CD4-positive, alpha-beta T cell (primary cell): ENCODE measurements around the gene CSF1. TPM values are rescaled to one million over a fixed set of nuclear protein-coding genes. Genes with fewer than 3 reads are reported as not detected.

ENCODE experiments used
- ATAC-seq: fragments of 200-7000 bp; cut with Tn5 transposase; one replicate; pipeline ENCODE4 v1.10.0; 2022; ENCODE audit warnings: mild to moderate bottlenecking; ENCODE audit not compliant: poor library complexity
- CTCF ChIA-PET: fragments of 350-600 bp; sonication (Branson Sonifier 250); formaldehyde crosslinking; loops from one replicate; lab custom pipeline; 2021; ENCODE audit warnings: antibody characterized with exemption, inconsistent platforms; lab: Charles Lee
- POLR2A ChIA-PET: fragments of 350-600 bp; sonication (Branson Sonifier 250); formaldehyde crosslinking; loops from one replicate; lab custom pipeline; 2021; ENCODE audit warnings: antibody characterized with exemption, inconsistent platforms; lab: Charles Lee
- DNase-seq, 14 experiments: peaks; one replicate each; pipeline ENCODE4 v3.0.0-alpha.2; 2013 to 2020; ENCODE audit warnings: mixed read lengths in 2 of 14
- H3K27ac ChIP-seq, 2 donors: one replicate each; pipeline versions ENCODE4 v1.5.1 to v1.7.0; 2013; ENCODE audit warnings: low read length in 2 of 2, low read depth in 1 of 2, mild to moderate bottlenecking in 1 of 2
- H3K27me3 ChIP-seq, 2 experiments: 1 replicate in 1 of 2; 2 replicates in 1 of 2; pipeline versions ENCODE4 v1.6.1 to v1.7.0; 2013; ENCODE audit warnings: low read length in 2 of 2, control low read depth in 1 of 2, mild to moderate bottlenecking in 1 of 2, moderate library complexity in 1 of 2; ENCODE audit not compliant: insufficient read depth in 2 of 2, control insufficient read depth in 1 of 2
- H3K36me3 ChIP-seq: one replicate; pipeline ENCODE4 v1.6.1; 2013; ENCODE audit warnings: low read length, control low read depth; ENCODE audit not compliant: insufficient read depth
- H3K4me1 ChIP-seq: one replicate; pipeline ENCODE4 v1.6.1; 2013; ENCODE audit warnings: low read length, control low read depth; ENCODE audit not compliant: insufficient read depth
- H3K4me3 ChIP-seq: one replicate; pipeline ENCODE4 v1.5.1; 2013; ENCODE audit warnings: mild to moderate bottlenecking, low read length, moderate library complexity
- H3K9me3 ChIP-seq, 2 experiments: 1 replicate in 1 of 2; 2 replicates in 1 of 2; pipeline versions ENCODE4 v1.6.1 to v1.7.0; 2013; ENCODE audit warnings: low read length in 2 of 2, mild to moderate bottlenecking in 2 of 2, control low read depth in 1 of 2, moderate library complexity in 1 of 2; ENCODE audit not compliant: control insufficient read depth in 1 of 2, insufficient read depth in 1 of 2
- H3K27ac Mint-ChIP-seq: one replicate; pipeline ENCODE4 v1.8.0; 2020; ENCODE audit warnings: mixed read lengths
- H3K27me3 Mint-ChIP-seq: one replicate; pipeline ENCODE4 v1.8.0; 2021; ENCODE audit warnings: mixed read lengths
- H3K36me3 Mint-ChIP-seq: one replicate; pipeline ENCODE4 v1.8.0; 2021; ENCODE audit warnings: low read depth, mixed read lengths
- H3K4me1 Mint-ChIP-seq: one replicate; pipeline ENCODE4 v1.8.0; 2021; ENCODE audit warnings: low read depth, mixed read lengths
- H3K4me3 Mint-ChIP-seq: one replicate; pipeline ENCODE4 v1.8.0; 2020; ENCODE audit warnings: mild to moderate bottlenecking, mixed read lengths
- H3K9me3 Mint-ChIP-seq: one replicate; pipeline ENCODE4 v1.8.0; 2020; ENCODE audit warnings: mixed read lengths
- intact Hi-C, 2 experiments: fragments of 100-400 bp; cut with DNase I in 1 of 2; cut with micrococcal nuclease in 1 of 2; formaldehyde crosslinking; loops; one replicate each; pipeline versions ENCODE4 v1.15.1 to v1.9.0; 2023 to 2025; cut with DNase I, micrococcal nuclease
- total RNA-seq, 174 experiments: library from RNA in 2 of 174; stranded (reverse) in 2 of 174; gene quantifications; one replicate each; pipeline ENCODE4 v1.2.3 and lab custom pipeline; 2021 to 2026
- TF ChIP-seq, protein P1 (sequence below): fragments of 200-600 bp; IDR thresholded peaks from one replicate; pipeline ENCODE4 v1.8.0; 2022; ENCODE audit warnings: antibody characterized with exemption, mild to moderate bottlenecking

CSF1 gene
- total RNA-seq, 2 experiments from 2014 or later = 6.5 to 6.7 TPM

DNA sequence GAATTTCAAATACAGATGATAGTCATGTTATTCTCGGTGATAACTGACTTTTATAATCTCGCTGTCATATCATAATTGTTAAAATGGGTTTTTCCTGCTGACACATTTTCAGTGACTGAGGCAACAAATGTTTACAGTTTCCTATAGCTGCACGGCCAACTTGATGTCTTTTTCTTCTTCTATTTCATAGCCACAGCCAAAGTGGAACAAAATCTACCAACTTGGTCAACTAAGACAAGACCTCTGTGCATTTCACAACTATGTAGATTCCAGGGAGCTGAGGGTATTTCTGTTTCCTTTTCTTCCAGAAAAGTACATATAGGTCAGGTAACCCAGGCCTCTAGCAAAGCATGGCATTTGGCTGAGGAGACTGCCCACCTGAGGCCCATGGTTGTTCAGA lies 63.5 kb downstream of the CSF1 start:
- POLR2A ChIA-PET = no interaction called here
- no peak overlapping the region for H3K27ac Mint-ChIP-seq
- TF ChIP-seq, protein P1, sequence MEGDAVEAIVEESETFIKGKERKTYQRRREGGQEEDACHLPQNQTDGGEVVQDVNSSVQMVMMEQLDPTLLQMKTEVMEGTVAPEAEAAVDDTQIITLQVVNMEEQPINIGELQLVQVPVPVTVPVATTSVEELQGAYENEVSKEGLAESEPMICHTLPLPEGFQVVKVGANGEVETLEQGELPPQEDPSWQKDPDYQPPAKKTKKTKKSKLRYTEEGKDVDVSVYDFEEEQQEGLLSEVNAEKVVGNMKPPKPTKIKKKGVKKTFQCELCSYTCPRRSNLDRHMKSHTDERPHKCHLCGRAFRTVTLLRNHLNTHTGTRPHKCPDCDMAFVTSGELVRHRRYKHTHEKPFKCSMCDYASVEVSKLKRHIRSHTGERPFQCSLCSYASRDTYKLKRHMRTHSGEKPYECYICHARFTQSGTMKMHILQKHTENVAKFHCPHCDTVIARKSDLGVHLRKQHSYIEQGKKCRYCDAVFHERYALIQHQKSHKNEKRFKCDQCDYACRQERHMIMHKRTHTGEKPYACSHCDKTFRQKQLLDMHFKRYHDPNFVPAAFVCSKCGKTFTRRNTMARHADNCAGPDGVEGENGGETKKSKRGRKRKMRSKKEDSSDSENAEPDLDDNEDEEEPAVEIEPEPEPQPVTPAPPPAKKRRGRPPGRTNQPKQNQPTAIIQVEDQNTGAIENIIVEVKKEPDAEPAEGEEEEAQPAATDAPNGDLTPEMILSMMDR = no peak

DNA sequence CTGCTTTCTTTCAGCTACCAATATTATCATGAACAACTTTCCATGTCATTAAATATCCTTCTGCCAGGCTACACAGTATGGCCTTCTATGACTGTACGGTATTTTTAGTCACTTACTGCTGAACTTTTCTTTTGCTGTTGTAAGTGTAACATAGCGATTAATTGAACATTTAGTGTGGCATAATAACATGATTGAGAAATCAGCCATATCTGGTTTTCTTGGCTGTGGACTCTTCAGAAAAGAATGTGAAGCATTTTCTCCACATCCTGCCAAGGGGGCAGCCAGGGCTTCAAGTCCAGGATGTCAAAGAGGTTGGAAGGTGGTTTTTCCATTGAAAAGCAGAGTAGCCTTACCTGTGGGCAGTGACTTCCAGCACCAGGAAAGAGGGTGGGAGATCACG lies 65.1 kb downstream of the CSF1 start:
- H3K36me3 Mint-ChIP-seq = no peaks in the 10 kb centered on the region

More for the DNA sequence above, 63.5 kb downstream of the CSF1 start:
- Histone ChIP-seq H3K27me3 (no peaks in the 10 kb centered on the region), H3K9me3 (no peaks in the 10 kb centered on the region), H3K36me3 (no peaks in the 10 kb centered on the region), H3K4me1 (no peaks in the 10 kb centered on the region), H3K4me3 (no peak overlapping the region), H3K27ac (no peak overlapping the region)
- ATAC-seq (no peak), DNase-seq (no peak)
- Mint-ChIP-seq H3K4me3 (no peak overlapping the region), H3K4me1 (no peaks in the 10 kb centered on the region), H3K9me3 (no peaks in the 10 kb centered on the region), H3K36me3 (no peaks in the 10 kb centered on the region), H3K27me3 (peaks cover 14% of the 10 kb centered on the region)
- CTCF ChIA-PET = no interaction called here
- intact Hi-C loops = no loop called here

DNA sequence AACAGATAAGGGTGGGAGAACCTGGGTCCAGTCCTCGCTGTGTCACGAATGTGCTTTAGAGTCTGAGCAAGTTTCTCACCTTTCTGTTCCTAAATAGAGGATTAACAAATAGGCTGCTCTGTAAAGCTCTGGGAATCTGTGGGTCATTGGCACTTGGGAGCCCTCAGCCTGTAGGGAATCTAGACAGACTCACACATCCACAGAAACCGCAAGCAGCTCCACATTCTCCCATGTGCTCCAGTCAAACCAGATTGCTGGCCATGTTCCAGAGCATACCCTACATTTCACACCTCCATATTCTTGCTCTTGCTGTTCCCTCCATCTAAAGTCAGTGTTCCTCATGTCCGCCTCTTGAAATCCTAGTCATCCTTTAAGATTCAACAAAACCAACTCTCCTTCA lies 66.1 kb downstream of the CSF1 start:
- Mint-ChIP-seq H3K36me3 (no peaks in the 10 kb centered on the region), H3K27me3 (peaks cover 14% of the 10 kb centered on the region), H3K4me3 (no peak overlapping the region), H3K9me3 (no peaks in the 10 kb centered on the region), H3K4me1 (no peaks in the 10 kb centered on the region), H3K27ac (no peak overlapping the region)
- no peak for DNase-seq
- ATAC-seq = no peak
- TF ChIP-seq, protein P1 = no peak
- intact Hi-C loops = no loop called here
- H3K27ac ChIP-seq = no peak overlapping the region
- POLR2A ChIA-PET = interaction anchor here (0.6 kb wide), 1 partner anchor 27 kb away, joined by 3 read pairs; no protein-coding TSS in a partner anchor
- H3K27me3 ChIP-seq = no peaks in the 10 kb centered on the region
- no peaks in the 10 kb centered on the region for H3K9me3 ChIP-seq
- CTCF ChIA-PET = no interaction called here
- H3K4me1 ChIP-seq = peaks cover 3% of the 10 kb centered on the region
- no peak overlapping the region for H3K4me3 ChIP-seq
- no peaks in the 10 kb centered on the region for H3K36me3 ChIP-seq

More for the DNA sequence above, 65.1 kb downstream of the CSF1 start:
- ATAC-seq (no peak), DNase-seq (no peak)
- TF ChIP-seq, protein P1 = no peak
- H3K4me1 Mint-ChIP-seq = no peaks in the 10 kb centered on the region
- H3K4me3 Mint-ChIP-seq = no peak overlapping the region
- H3K9me3 Mint-ChIP-seq = no peaks in the 10 kb centered on the region
- no peak overlapping the region for H3K27ac Mint-ChIP-seq
- Histone ChIP-seq H3K9me3 (no peaks in the 10 kb centered on the region), H3K4me3 (no peak overlapping the region), H3K4me1 (peaks cover 2% of the 10 kb centered on the region), H3K27me3 (no peaks in the 10 kb centered on the region), H3K27ac (no peak overlapping the region), H3K36me3 (no peaks in the 10 kb centered on the region)
- POLR2A ChIA-PET = no interaction called here
- peaks cover 14% of the 10 kb centered on the region for H3K27me3 Mint-ChIP-seq
- intact Hi-C loops = no loop called here
- CTCF ChIA-PET = no interaction called here
